WTC11 (cell line): ENCODE measurements around the gene ARAF. TPM values are rescaled to one million over a fixed set of nuclear protein-coding genes. Genes with fewer than 3 reads are reported as not detected.

Experiments
- ATAC-seq: fragments of 200-7000 bp; cut with Tn5 transposase; 2 replicates; pipeline ENCODE4 v1.10.0; 2021; ENCODE audit warnings: mild to moderate bottlenecking, moderate library complexity
- CTCF ChIA-PET: fragments of 300-600 bp; sonication (Branson Sonifier 250); formaldehyde crosslinking; loops from one replicate; lab custom pipeline; 2021; ENCODE audit warnings: antibody characterized with exemption; lab: Charles Lee
- POLR2A ChIA-PET: fragments of 350-600 bp; sonication (Branson Sonifier 250); formaldehyde crosslinking; loops from one replicate; lab custom pipeline; 2021; ENCODE audit warnings: antibody characterized with exemption; lab: Charles Lee
- DNase-seq: peaks from one replicate; pipeline ENCODE4 v3.0.0; 2021; ENCODE audit warnings: low spot score
- H3K27ac Mint-ChIP-seq: 2 replicates; pipeline ENCODE4 v1.8.0; 2021; ENCODE audit warnings: mixed read lengths
- H3K27me3 Mint-ChIP-seq: 2 replicates; pipeline ENCODE4 v1.8.0; 2021; ENCODE audit warnings: low read depth, mild to moderate bottlenecking, moderate library complexity, mixed read lengths
- H3K36me3 Mint-ChIP-seq: 2 replicates; pipeline ENCODE4 v1.8.0; 2021; ENCODE audit warnings: mixed read lengths
- H3K4me1 Mint-ChIP-seq: 2 replicates; pipeline ENCODE4 v1.8.0; 2022; ENCODE audit warnings: mixed read lengths
- H3K4me3 Mint-ChIP-seq: 2 replicates; pipeline ENCODE4 v1.8.0; 2021; ENCODE audit warnings: mild to moderate bottlenecking, moderate library complexity, mixed read lengths
- H3K9me3 Mint-ChIP-seq: 2 replicates; pipeline ENCODE4 v1.8.0; 2021; ENCODE audit warnings: mixed read lengths
- ELF4 ChIP-seq: sonication (generic); formaldehyde crosslinking; IDR thresholded peaks from 2 replicates; pipeline ENCODE4 v1.8.1; 2022; ENCODE audit warnings: low read depth, mild to moderate bottlenecking, moderate library complexity, missing genetic modification reagents
- FOXP1 ChIP-seq: sonication (generic); formaldehyde crosslinking; IDR thresholded peaks from 2 replicates; pipeline ENCODE4 v1.8.0; 2022; ENCODE audit warnings: missing genetic modification reagents, mild to moderate bottlenecking, moderate library complexity, borderline replicate concordance
- NFE2L1 ChIP-seq: sonication (generic); formaldehyde crosslinking; IDR thresholded peaks from 2 replicates; pipeline ENCODE4 v1.8.1; 2023; ENCODE audit warnings: missing genetic modification reagents
- NFYB ChIP-seq: sonication (generic); formaldehyde crosslinking; conservative IDR thresholded peaks from 2 replicates; pipeline ENCODE4 v1.8.0; 2022; ENCODE audit warnings: low read depth, missing genetic modification reagents
- RELA ChIP-seq: sonication (generic); formaldehyde crosslinking; IDR thresholded peaks from 2 replicates; pipeline ENCODE4 v1.8.1; 2022; ENCODE audit warnings: missing genetic modification reagents, mild to moderate bottlenecking, borderline replicate concordance
- TEAD4 ChIP-seq: sonication (generic); formaldehyde crosslinking; IDR thresholded peaks from 2 replicates; pipeline ENCODE4 v1.8.0; 2022; ENCODE audit warnings: mild to moderate bottlenecking, missing genetic modification reagents
- ZNF138 ChIP-seq: sonication (generic); formaldehyde crosslinking; conservative IDR thresholded peaks from 2 replicates; pipeline ENCODE4 v1.8.1; 2022; ENCODE audit warnings: mild to moderate bottlenecking, moderate library complexity, missing genetic modification reagents
- ZNF219 ChIP-seq: sonication (generic); formaldehyde crosslinking; IDR thresholded peaks from 2 replicates; pipeline ENCODE4 v1.8.0; 2023; ENCODE audit warnings: missing genetic modification reagents, mild to moderate bottlenecking, borderline replicate concordance
- ZNF232 ChIP-seq: sonication (generic); formaldehyde crosslinking; IDR thresholded peaks from 2 replicates; pipeline ENCODE4 v1.8.0; 2022; ENCODE audit warnings: mild to moderate bottlenecking, missing genetic modification reagents
- total RNA-seq: library from RNA; stranded (reverse); gene quantifications from 3 replicates; pipeline ENCODE4 v1.2.3, GENCODE V29; 2021
- TF ChIP-seq, protein P1 (sequence below): sonication (generic); formaldehyde crosslinking; IDR thresholded peaks from 2 replicates; pipeline ENCODE4 v1.8.1; 2023; ENCODE audit warnings: mild to moderate bottlenecking, missing genetic modification reagents
- TF ChIP-seq, protein P2 (sequence below): sonication (generic); formaldehyde crosslinking; IDR thresholded peaks from 2 replicates; pipeline ENCODE4 v1.8.1; 2023; ENCODE audit warnings: mild to moderate bottlenecking, moderate library complexity, missing genetic modification reagents
- TF ChIP-seq, protein P3 (sequence below): sonication (generic); formaldehyde crosslinking; conservative IDR thresholded peaks from 2 replicates; pipeline ENCODE4 v1.8.1; 2023; ENCODE audit warnings: mild to moderate bottlenecking, low read depth, missing genetic modification reagents, moderate library complexity

The ARAF gene
- total RNA-seq, 1 experiment from 2014 or later = 55.1 TPM

DNA sequence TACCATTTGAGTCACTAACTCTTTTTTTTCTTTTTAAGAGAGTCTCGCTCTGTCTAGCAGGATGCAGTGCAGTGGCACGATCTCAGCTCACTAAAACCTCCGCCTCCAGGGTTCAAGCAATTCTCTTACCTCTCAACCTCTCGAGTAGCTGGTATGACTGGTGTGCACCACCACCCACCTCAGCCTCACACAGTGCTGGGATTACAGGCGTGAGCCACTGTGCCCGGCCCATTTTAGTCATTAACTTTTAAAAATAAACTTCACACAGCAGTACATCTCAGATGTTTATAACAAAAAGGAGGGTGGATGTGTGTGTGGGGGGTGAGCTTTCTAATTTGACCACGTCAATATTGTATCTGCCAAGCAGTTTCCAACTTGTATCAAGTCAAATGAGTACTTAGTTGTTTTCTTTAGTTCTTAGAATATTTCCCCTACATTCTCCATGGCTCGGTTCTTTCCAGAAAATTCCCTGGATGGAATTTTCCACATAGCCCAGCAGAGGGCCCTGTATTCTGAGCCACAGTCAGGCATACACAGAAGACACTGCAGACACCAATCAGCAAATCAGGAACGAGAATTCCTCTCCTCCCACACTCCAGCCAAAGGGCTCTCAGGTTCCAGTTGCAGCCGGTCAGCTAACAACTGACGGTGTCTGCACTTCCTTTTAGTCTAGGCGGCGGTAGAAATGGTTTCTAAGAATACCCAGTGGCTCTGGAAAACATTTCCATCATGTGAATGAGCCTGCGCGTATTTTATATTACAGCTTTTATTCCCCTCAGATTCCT is 20.1 kb upstream of the ARAF start:
- ATAC-seq (peak; percentile 100), DNase-seq (peak; percentile 54)
- Mint-ChIP-seq H3K27ac (peak overlapping the region; percentile 79), H3K36me3 (no peaks in the 10 kb centered on the region), H3K4me1 (0 out of 2 replicates have a peak, but pooled peaks cover 2% of the 10 kb centered on the region), H3K4me3 (no peak overlapping the region), H3K27me3 (no peaks in the 10 kb centered on the region), H3K9me3 (no peaks in the 10 kb centered on the region)
- no peak for TF ChIP-seq ELF4 (CRISPR knock-in tag)
- TF ChIP-seq RELA = no peak
- TF ChIP-seq FOXP1 = no peak
- no peak for TF ChIP-seq TEAD4 (CRISPR knock-in tag)
- TF ChIP-seq, protein P1, sequence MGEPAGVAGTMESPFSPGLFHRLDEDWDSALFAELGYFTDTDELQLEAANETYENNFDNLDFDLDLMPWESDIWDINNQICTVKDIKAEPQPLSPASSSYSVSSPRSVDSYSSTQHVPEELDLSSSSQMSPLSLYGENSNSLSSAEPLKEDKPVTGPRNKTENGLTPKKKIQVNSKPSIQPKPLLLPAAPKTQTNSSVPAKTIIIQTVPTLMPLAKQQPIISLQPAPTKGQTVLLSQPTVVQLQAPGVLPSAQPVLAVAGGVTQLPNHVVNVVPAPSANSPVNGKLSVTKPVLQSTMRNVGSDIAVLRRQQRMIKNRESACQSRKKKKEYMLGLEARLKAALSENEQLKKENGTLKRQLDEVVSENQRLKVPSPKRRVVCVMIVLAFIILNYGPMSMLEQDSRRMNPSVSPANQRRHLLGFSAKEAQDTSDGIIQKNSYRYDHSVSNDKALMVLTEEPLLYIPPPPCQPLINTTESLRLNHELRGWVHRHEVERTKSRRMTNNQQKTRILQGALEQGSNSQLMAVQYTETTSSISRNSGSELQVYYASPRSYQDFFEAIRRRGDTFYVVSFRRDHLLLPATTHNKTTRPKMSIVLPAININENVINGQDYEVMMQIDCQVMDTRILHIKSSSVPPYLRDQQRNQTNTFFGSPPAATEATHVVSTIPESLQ (CRISPR knock-in tag) = no peak
- no peak for TF ChIP-seq NFE2L1 (CRISPR knock-in tag)
- TF ChIP-seq ZNF219 (CRISPR knock-in tag) = no peak
- TF ChIP-seq, protein P2, sequence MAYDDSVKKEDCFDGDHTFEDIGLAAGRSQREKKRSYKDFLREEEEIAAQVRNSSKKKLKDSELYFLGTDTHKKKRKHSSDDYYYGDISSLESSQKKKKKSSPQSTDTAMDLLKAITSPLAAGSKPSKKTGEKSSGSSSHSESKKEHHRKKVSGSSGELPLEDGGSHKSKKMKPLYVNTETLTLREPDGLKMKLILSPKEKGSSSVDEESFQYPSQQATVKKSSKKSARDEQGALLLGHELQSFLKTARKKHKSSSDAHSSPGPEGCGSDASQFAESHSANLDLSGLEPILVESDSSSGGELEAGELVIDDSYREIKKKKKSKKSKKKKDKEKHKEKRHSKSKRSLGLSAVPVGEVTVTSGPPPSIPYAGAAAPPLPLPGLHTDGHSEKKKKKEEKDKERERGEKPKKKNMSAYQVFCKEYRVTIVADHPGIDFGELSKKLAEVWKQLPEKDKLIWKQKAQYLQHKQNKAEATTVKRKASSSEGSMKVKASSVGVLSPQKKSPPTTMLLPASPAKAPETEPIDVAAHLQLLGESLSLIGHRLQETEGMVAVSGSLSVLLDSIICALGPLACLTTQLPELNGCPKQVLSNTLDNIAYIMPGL (CRISPR knock-in tag) = no peak
- TF ChIP-seq ZNF232 (CRISPR knock-in tag) = no peak
- POLR2A ChIA-PET = no interaction called here
- CTCF ChIA-PET = interaction anchor here (0.5 to 2.1 kb wide), 12 partner anchors 15 to 217 kb away, joined by 3 to 9 read pairs (median 3); no protein-coding TSS in a partner anchor

DNA sequence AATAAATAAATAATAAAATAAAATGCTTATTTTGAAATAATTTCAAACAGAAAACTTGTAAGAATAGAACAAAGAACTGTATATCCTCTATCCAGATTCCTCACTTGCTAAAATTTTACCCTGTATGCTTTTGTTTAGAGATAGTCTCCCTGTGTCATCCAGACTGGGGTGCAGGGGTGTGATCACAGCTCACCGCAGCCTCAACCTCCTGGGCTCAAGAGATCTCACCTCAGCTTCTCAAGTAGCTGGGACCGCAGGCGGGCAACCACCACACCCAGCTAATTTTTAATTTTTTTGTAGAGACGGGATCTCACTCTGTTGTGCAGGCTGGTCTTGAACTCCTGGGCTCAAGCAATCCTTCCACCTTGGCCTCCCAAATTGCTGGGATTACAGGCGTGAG is 17.5 kb upstream of the ARAF start:
- no peak overlapping the region for H3K27ac Mint-ChIP-seq
- H3K9me3 Mint-ChIP-seq = no peaks in the 10 kb centered on the region
- CTCF ChIA-PET = no interaction called here
- ATAC-seq (no peak), DNase-seq (no peak)
- 0 out of 2 replicates have a peak, but pooled peaks cover 2% of the 10 kb centered on the region for H3K4me1 Mint-ChIP-seq
- H3K27me3 Mint-ChIP-seq = no peaks in the 10 kb centered on the region
- TF ChIP-seq, protein P3, sequence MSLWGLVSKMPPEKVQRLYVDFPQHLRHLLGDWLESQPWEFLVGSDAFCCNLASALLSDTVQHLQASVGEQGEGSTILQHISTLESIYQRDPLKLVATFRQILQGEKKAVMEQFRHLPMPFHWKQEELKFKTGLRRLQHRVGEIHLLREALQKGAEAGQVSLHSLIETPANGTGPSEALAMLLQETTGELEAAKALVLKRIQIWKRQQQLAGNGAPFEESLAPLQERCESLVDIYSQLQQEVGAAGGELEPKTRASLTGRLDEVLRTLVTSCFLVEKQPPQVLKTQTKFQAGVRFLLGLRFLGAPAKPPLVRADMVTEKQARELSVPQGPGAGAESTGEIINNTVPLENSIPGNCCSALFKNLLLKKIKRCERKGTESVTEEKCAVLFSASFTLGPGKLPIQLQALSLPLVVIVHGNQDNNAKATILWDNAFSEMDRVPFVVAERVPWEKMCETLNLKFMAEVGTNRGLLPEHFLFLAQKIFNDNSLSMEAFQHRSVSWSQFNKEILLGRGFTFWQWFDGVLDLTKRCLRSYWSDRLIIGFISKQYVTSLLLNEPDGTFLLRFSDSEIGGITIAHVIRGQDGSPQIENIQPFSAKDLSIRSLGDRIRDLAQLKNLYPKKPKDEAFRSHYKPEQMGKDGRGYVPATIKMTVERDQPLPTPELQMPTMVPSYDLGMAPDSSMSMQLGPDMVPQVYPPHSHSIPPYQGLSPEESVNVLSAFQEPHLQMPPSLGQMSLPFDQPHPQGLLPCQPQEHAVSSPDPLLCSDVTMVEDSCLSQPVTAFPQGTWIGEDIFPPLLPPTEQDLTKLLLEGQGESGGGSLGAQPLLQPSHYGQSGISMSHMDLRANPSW = no peak
- no peak for TF ChIP-seq ZNF138 (CRISPR knock-in tag)
- POLR2A ChIA-PET = no interaction called here
- no peaks in the 10 kb centered on the region for H3K36me3 Mint-ChIP-seq
- H3K4me3 Mint-ChIP-seq = no peak overlapping the region

DNA sequence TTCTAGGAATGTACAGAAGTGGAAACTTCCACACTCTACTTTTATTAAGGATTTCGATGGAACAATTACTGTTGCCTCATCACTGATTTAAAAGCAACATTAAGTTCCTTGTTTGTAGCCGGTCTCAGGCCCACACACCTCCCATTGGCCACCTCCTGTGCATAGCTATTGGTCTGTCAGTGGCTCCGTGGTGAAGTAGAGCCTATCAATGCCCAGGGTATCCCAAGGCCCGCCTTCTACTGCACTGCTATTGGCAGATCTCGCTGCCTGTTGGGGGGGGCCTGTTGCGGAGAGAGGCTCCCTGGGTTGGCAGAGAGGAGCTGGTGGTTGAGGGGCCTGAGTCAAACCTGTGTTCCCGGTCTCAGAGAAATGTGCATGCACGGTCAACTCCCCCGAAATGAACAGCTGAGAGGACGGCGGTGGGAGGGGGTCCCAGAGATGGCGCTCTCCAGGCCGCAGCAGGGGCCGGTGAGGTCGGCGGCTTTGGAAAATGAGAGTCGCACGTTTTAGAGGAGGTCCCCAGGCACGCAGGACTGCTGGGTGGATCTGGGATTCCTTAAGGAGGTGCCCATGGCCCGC is 4.9 kb upstream of the ARAF start:
- Mint-ChIP-seq H3K4me3 (peak overlapping the region; percentile 85), H3K27ac (peak overlapping the region; percentile 94), H3K4me1 (peaks cover 20% of the 10 kb centered on the region), H3K36me3 (no peaks in the 10 kb centered on the region), H3K9me3 (no peaks in the 10 kb centered on the region), H3K27me3 (no peaks in the 10 kb centered on the region)
- DNase-seq = peak; percentile 79
- TF ChIP-seq NFYB (CRISPR knock-in tag) = peak; percentile 93
- TF ChIP-seq, protein P3 = no peak
- CTCF ChIA-PET = interaction anchor here (0.5 to 2.1 kb wide), 8 partner anchors 9 to 171 kb away, joined by 3 to 9 read pairs (median 6); no protein-coding TSS in a partner anchor
- POLR2A ChIA-PET = interaction anchor here (0.6 to 1.4 kb wide), 4 partner anchors 18 to 338 kb away, joined by 3 to 5 read pairs (median 4); partner anchors contain the start of gene CDK16
- peak; percentile 94 for ATAC-seq
